Kidney epithelial cell (primary cell): Measurements from ENCODE around the gene OVCA2. TPM values are rescaled to one million over a fixed set of nuclear protein-coding genes. Genes with fewer than 3 reads are reported as not detected.

Source experiments
- DNase-seq: peaks from one replicate; pipeline ENCODE4 v3.0.0-alpha.2; 2010; ENCODE audit warnings: low read depth
- H3K27me3 ChIP-seq: 2 replicates; pipeline ENCODE4 v1.6.0; 2011; ENCODE audit warnings: low read length; ENCODE audit not compliant: control insufficient read depth, insufficient read depth
- H3K36me3 ChIP-seq: 2 replicates; pipeline ENCODE4 v1.5.1; 2011; ENCODE audit warnings: low read length; ENCODE audit not compliant: control insufficient read depth, insufficient read depth
- H3K4me3 ChIP-seq: 2 replicates; pipeline ENCODE4 v1.5.1; 2011; ENCODE audit warnings: low read depth, mild to moderate bottlenecking, control low read depth, low read length
- total RNA-seq: library from RNA; depleted of rRNA; stranded (reverse); fragments of >200 nt; gene quantifications from 2 replicates; pipeline ENCODE4 v1.2.3, GENCODE V29; 2015
- TF ChIP-seq, protein P1 (sequence below): IDR thresholded peaks from 2 replicates; pipeline ENCODE4 v1.5.1; 2011; ENCODE audit warnings: mild to moderate bottlenecking, moderate library complexity, low read length, control low read depth, inconsistent platforms; ENCODE audit not compliant: insufficient read depth, poor library complexity, severe bottlenecking

Gene OVCA2
- total RNA-seq, 1 donor from 2014 or later, result 88.2 TPM

DNA sequence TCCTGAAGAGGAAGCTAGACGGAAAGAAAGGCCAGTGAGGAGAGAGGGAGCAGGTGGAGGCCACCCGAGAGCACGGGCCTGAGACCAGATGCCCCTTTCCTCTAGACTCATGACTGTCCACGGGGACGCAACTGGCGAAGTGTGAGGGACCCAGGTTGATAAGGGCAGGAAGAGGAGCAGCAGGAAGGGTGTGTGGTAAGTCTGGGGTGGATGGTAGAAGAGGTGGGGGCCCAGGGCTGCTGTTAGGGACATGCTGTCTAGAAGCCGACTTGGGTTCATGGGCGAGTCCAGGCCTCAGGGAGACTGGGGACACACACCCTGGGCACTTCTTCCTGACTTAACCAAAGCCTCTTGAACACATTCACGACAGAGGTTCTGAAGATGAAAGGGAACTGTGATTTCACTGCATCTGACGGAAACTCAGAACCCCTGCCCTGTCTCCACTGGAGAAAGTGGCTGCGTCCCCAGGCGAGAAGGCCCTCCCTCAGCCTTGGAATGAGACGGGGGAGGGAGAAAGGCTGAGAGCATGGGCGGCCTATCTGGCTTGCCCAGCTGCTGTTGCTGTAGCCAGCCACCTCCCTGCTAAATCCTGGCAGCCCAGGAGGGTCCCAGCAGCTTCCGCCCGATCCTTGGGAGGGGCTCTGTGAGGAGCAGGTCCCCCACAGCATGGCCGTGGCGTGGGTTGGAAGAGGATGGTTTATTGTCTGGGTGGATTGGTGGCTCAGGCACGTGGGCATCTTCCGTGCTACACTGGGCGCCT is 19.0 kb downstream of the OVCA2 start:
- no peak for DNase-seq
- H3K36me3 ChIP-seq, result peaks cover 3% of the 10 kb centered on the region
- no peak overlapping the region for H3K4me3 ChIP-seq
- H3K27me3 ChIP-seq, result peaks cover 18% of the 10 kb centered on the region
- TF ChIP-seq, protein P1, sequence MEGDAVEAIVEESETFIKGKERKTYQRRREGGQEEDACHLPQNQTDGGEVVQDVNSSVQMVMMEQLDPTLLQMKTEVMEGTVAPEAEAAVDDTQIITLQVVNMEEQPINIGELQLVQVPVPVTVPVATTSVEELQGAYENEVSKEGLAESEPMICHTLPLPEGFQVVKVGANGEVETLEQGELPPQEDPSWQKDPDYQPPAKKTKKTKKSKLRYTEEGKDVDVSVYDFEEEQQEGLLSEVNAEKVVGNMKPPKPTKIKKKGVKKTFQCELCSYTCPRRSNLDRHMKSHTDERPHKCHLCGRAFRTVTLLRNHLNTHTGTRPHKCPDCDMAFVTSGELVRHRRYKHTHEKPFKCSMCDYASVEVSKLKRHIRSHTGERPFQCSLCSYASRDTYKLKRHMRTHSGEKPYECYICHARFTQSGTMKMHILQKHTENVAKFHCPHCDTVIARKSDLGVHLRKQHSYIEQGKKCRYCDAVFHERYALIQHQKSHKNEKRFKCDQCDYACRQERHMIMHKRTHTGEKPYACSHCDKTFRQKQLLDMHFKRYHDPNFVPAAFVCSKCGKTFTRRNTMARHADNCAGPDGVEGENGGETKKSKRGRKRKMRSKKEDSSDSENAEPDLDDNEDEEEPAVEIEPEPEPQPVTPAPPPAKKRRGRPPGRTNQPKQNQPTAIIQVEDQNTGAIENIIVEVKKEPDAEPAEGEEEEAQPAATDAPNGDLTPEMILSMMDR, result no peak

DNA sequence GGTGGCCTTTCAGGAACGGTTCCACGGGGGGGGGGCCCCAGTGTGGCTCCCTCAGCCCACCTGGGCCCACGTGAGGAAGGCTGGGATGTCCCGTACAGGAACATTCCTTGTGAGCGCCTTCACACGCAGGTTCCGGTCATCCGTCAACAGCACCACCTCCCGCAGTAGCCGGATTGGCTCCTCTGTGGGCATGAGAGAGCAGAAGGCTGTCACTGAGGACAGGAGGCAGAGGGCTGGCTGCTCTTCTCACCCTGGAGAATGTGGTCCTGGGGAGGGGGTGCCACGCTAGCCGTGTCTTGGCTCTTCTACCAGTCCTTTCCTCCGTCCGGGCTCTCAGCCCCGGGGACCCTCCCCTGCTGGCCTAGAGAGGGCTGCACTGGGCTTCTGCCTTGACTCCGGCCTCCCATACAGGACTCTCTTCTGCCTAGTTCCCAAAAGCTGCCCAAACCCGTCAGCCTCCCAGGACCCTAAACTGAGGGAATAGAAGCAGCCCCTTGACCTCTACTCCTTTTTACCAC is 19.7 kb downstream of the OVCA2 start:
- TF ChIP-seq, protein P1, result no peak
- H3K36me3 ChIP-seq, result peaks cover 3% of the 10 kb centered on the region
- H3K27me3 ChIP-seq, result peaks cover 14% of the 10 kb centered on the region
- no peak for DNase-seq
- H3K4me3 ChIP-seq, result no peak overlapping the region

DNA sequence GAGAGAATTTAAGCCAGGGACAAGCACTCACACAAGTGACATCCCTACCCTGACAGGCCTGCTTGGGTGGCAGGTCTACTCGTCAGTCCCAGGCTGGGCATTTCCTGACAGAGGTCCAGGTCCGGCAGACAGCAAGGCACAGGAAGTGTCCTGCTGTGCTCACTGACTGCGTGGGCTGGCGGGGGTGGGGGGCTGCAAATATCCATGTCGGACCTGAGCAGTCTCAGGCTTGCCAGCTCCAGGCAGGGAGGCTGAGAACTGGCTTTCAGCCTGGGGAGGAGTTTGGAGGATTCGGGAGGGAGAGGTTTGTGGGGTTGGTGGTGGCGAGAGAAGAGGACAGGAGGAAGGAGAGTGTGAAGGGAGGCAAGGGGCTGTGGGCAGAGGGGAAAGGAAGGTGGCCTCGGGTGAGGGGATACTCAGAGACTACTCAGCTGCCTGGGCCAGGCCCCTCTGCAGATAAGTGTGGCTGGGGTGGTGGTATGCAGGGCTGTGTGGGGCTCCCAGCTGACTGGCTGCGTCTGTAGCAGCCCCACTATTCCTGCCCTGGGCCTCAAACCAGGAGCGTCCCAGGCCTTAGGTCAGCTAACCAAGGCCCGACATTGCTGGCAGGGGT is 20.9 kb downstream of the OVCA2 start:
- Histone ChIP-seq H3K4me3 (no peak overlapping the region), H3K36me3 (peaks cover 3% of the 10 kb centered on the region), H3K27me3 (peaks cover 10% of the 10 kb centered on the region)
- TF ChIP-seq, protein P1, result no peak
- DNase-seq, result no peak

DNA sequence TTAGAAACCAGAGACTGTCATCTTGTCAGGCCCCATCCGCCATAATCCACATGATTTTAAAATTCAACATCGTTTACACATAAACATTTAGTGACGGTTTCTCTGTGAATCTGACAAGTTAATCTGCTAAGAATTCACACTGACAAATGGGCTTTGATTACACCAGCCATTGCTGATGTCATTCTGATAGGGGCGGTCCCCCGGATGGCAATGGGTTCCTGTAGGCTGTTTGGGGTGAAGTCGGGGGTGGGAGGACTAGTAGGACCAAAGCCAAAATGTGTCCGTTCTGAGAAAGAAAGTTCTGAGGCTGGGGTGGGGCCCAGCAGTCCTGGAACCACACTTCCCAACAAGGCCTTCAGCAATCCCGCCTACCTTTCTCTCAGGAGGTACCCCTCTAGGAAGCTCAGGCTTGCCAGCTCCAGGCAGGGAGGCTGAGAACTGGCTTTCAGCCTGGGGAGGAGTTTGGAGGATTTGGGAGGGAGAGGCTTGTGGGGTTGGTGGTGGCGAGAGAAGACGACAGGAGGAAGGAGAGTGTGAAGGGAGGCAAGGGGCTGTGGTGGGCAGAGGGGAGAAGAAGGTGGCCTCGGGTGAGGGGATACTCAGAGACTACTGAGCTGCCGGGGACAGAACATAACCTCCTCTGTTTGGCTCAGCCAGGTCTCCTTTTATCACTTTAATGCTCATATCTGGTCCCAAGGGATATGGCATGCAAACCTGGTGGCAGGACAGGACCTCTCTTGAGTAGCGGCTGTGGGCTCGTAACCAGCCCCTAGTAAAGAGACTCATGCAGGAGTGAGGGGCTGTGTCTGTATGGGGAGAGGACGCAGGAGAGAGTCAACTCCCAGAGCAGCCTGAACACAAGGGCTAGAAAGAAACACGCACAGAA is 21.7 kb downstream of the OVCA2 start:
- Histone ChIP-seq H3K27me3 (peaks cover 2% of the 10 kb centered on the region), H3K4me3 (no peak overlapping the region), H3K36me3 (peaks cover 3% of the 10 kb centered on the region)
- TF ChIP-seq, protein P1, result no peak
- no peak for DNase-seq

DNA sequence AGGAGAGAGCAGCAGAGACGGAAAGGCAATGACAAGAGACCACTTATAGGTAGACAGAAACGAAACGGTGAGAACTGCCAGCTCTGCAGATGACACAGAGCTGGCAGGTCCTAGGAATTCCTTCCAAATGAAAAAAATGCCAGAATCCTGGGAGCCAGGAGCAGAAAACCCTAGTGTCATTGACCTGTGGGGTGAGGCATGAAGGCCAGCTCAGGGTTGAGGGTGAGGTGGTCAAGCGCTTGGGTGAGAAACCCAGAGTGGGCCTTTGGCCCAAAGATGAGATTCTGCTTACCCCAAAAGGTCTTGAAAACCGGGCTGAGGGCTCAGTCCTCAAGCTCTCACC is 22.3 kb downstream of the OVCA2 start:
- TF ChIP-seq, protein P1, result no peak
- H3K36me3 ChIP-seq, result peaks cover 3% of the 10 kb centered on the region
- DNase-seq, result no peak
- no peaks in the 10 kb centered on the region for H3K27me3 ChIP-seq
- H3K4me3 ChIP-seq, result no peak overlapping the region
